Measurements from ENCODE around the gene CYSLTR1.

DNA sequence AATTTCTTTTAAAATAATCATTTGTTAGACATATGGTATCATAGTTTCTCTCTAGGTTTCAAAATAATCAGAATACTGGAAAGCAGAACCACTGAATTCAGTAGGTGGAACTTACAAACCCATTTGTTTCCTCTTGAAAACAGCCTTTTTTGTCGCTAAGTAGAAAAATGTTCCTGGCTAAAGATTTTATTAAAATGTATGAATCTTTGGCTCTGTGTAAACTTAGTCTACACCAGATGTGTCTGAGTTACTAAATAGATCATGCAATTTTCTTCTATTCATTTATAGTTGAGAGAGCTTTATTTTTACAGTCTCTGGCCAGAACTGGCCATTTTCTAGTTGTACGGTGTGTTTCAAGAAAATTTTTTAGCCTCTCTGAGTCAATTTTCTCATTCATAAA is 1.0 kb downstream of the CYSLTR1 start:
- TF ChIP-seq EGR1 (IDR thresholded peaks at IDR 0.05) = no peak
- TF ChIP-seq CEBPB (IDR thresholded peaks at IDR 0.05) = no peak
- TF ChIP-seq RAD21 (IDR thresholded peaks at IDR 0.05; ENCODE audit: low read depth) = no peak
